Right hindlimb (tissue), 1 donor: ENCODE measurements around the gene HS6ST3.

Source experiments
- DNase-seq: peaks from one replicate; pipeline ENCODE4 v3.0.0-alpha.2; 2018

Gene HS6ST3

DNA sequence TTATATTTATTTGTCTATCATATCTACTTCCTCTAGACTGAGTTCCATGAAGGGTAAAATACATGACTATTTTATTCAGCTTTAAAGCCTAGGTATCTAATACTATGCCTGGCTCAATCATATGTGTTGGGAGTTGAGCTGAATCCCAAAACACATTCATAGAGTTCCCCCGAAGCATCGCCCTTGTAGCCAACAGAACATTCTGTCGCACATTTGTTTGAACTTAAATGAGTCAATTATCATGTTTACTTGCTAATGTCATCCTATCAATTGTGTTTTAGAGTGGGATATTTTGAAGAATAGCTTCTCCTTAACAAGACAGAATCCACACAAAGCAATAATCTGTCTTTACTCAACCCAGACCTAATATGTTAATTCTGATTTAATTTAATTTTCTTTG lies 252.4 kb downstream of the HS6ST3 start:
- no peak for DNase-seq

- no peak for DNase-seq
These were observed 253.1 kb downstream of the HS6ST3 start for GRCh38 chr13:96342852-96343465.

- DNase-seq, result no peak
These were observed 257.0 kb downstream of the HS6ST3 start for GRCh38 chr13:96346921-96347320.

- no peak for DNase-seq
These were observed 283.7 kb downstream of the HS6ST3 start for GRCh38 chr13:96373597-96373996.

DNA sequence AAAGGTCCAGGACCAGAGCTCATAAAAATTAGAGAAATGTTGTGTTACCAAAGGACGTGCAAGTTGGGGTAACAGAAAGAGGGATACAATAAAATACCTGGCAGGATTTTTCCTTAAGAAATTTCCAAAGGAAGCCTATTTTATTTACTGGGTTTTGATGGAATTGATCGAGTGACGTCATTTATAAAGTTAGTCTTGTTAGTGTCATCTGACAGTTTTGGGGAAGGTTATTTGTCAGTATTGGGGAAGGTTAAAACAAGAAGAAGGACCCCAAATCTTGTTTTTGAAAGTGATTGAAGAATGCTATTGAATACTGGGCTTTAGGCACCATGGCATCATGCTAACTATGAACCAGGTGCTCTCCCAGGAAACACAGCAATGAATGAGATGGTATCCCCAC lies 287.9 kb downstream of the HS6ST3 start:
- DNase-seq, result no peak

DNA sequence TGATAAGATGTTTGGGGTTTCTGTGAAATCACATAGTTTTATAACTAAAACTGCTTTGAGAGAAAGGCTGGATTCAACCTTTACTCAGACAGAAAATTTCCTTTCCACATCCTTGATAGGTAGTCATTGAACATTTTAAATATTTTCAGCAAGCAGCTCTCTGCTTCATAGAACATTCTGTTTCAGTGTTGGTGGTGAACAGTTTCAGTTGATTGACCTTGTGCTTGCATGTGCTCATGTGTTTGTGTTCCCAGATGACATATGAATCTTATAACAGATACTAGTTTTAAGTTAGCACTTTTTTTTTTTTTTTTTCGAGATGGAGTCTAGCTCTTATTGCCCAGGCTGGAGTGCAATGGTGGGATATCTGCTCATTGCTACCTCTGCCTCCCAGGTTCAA lies 290.1 kb downstream of the HS6ST3 start:
- no peak for DNase-seq

DNA sequence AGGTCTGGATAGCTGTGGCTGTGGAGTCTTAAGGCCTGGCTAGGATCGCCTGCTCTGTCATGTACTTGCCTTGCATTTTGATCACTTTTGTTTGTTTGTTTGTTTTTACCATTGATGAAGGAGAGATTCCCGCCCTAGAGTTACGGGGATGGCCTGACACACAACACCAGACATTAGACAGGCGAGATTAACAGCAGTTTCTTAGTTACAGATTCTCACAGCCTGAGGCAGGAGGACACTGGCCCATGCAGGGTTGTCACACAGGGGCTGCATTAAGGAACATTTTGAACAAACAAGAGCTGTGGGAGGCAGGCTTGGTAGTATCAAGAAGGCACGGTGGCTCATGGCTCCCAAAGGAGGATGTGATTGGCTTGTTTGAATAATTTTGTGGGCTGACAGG lies 291.8 kb downstream of the HS6ST3 start:
- DNase-seq, result no peak

DNA sequence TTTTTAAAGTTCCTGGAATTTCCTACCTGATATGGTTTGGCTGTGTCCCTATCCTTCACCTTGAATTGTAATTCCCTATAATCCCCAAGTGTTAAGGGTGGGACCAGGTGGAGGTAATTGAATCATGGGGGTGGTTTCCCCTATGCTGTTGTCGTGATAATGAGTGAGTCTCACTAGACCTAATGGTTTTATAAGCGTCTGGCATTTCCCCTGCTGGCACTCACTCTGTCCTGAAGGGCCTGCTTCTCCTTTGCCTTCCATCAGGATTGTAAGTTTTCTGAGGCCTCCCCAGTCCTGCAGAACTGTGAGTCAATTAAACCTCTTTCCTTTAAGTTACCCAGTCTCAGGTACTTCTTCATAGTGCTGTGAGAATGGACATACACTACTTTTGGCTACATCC lies 298.7 kb downstream of the HS6ST3 start:
- DNase-seq, result no peak

GRCh38 chr13:96391606-96392005 lies 301.7 kb downstream of the HS6ST3 start:
- no peak for DNase-seq

DNA sequence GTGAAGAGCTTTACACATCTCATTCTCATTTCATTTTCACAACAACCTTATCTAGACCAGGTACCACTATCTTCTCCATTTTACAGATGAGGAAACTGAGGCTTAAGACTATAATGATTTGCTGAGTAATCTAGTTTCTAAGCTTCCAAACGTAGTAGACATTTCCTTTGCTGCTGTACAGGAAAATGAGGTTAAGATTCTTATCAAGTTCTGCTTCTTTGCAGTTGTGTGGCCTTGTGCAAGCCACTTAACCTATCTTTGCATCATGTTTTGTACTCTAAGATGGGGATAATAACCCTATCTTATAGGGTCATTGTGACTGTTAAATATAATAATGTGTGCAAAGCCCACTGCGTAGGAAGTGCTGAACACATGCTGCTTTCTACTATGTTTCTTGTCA lies 307.9 kb downstream of the HS6ST3 start:
- DNase-seq, result no peak

DNA sequence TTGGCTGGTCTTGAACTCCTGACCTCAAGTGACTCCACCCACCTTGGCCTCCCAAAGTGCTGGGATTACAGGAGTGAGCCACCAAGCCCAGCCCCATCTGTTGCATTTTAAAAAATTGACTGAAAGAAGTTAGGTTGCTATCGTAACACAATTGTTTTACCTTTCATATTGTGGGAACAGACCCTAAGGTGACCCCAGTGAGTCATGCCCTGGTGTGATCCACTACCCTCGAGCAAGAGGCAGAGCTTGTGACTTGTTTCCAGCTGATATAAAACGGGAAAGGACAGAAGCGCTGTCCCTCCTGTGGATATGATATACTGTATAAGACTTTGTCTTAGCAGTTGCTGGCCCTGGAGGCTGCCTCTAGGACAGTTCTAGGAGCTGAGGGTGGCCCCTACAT lies 308.6 kb downstream of the HS6ST3 start:
- DNase-seq, result no peak

- no peak for DNase-seq
These were observed 313.3 kb downstream of the HS6ST3 start for GRCh38 chr13:96403241-96403640.

DNA sequence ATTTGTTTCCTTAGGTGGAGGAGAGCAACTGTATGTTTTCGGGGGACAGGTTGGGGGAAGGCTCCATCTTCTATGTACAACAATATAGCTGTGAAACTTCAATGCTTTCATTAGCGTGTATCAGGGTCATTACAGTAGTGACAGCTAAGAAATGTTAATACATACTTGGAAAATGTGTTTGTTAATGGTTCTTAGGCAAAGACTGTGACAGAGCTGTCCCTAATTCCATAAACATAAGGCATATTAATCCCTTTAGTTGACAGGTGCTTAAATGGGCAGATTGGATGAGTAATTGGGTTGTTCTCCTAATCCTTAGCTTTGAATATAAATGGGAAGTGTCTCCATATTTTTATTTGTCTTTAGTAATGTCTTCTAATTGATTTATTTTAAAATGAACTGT lies 313.7 kb downstream of the HS6ST3 start:
- DNase-seq, result no peak

- DNase-seq, result no peak
These were observed 326.0 kb downstream of the HS6ST3 start for GRCh38 chr13:96415831-96416385.

DNA sequence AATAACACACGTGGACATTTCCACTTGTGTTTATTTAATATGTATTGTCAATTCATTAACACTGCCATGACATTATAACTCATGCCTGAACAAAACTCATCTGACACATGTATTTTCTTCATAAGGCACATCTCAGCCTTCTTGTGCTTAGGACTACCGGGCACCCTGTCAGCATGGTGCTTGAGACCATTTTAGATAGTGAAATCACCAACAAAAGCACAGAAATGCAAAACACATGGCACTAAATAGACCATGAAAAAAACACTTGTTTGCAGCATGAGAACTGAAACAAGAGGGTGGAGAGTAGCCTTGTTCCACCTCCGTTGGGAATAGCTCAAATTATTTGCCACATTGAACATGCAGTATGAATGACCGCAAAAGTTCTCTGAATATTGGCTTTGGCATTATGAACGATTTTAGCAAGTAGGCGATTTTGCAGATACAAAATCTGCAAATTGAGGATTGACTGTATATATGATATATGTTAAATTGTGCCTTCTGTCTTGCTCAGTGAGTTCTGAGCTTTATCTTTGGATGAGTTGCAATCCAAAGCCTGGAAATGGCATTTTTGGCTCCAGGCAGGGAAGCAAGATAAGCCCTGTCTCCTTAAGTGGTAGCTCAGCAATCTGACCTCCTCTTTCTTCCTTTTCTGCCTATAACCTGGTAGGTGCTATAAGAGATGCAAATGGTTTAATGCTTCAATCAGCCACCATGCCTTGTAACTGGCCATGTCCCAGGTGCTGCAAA lies 328.2 kb downstream of the HS6ST3 start:
- no peak for DNase-seq

DNA sequence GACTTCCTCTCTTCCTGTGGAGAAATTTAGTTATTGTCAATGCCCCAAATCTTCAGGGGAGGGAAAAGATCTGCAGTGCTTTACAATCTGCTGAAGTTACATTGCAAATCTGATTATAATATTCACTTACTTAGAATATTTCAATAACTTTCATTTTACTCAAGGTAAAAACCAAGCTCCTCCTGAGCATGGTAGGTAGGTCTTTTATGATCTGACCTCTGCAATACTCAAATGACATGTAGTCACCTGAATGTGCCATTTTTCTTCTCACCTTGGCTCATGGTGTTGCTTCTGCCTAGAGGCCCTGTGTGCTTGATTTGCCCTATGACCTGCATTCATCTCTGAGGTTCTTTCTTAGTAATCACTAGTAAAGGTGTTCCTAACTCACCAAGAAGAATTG lies 331.4 kb downstream of the HS6ST3 start:
- DNase-seq, result no peak

DNA sequence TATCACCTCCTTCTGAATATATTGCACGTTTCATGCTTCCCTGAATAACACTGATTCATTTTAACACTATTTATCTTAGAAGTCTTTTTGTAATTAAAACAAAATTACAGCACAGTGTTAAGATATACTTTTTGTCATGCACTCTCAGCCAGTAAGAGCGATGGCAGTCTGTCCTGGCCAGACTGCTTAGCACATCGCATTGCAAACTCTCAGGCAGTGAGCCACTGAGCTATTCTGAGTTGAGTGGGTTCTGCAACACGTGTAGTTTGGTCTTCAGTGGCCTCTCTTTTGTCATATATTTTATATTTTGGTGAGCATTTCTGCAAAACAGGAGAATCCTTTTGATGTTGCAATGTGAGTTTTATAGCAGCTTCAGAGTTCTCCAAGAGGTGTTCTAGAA lies 332.1 kb downstream of the HS6ST3 start:
- no peak for DNase-seq

DNA sequence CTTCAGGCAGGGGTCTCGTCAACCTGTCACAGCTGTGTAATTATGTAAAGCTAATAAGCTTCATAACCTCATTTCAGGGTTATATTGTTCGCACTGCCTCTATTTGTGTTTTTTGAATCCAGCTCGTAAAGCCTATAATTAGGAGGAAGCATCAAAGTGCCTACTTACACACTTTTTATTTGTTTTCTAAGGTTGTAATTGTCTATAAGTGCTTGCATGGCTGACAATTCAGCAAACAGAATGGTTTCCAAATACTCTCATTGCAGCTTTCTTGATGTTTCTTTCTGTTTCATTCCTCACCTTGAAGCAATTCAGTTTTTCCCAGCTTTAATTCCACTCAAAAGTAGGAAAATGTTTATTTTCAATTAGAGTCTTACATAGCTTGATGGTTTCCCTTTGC lies 336.3 kb downstream of the HS6ST3 start:
- DNase-seq, result no peak

DNA sequence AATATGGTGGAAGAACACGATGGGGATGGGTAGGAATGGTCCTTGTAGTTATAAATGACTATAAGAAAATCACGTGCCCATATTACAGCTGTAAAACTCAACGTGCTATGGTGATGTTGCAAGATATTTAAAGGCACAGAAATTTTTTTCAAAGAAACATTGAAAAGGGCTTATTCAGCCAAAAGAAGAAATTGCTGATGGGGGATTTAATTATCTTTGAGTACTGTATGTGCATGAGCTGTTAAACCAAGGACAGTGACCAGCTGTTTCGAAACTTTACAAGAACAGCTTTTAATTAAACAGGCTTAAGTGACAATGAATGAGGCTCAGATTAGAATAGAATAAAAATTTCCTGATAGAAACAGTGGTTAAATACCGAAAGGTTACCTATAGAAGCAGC lies 339.0 kb downstream of the HS6ST3 start:
- no peak for DNase-seq

DNA sequence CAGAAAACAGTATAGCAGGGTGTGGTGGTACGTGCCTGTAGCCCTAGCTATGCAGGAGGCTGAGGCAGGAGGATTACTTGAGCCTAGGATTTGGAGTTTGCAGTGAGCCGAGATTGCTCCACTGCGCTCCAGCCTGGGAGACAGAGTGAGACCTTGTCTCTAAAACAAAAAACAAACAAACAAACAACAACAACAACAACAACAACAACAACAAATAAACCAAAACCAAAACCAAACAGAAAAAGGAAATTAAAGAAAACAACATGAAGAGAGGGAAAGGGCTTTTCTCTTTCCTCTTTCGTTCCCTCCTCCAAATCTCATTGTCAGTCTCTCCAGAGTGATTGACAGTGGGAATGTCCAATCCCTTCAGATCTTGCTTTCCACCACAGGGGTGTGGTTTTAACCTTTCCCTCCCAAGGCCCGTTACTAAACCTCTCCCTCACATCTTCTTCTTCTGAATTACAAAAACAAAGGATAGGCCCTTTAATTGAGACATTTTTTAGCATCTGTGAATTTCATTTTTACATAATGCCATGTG lies 341.2 kb downstream of the HS6ST3 start:
- DNase-seq, result no peak

GRCh38 chr13:96444676-96445075 lies 354.8 kb downstream of the HS6ST3 start:
- no peak for DNase-seq

GRCh38 chr13:96449920-96450319 lies 360.0 kb downstream of the HS6ST3 start:
- no peak for DNase-seq

DNA sequence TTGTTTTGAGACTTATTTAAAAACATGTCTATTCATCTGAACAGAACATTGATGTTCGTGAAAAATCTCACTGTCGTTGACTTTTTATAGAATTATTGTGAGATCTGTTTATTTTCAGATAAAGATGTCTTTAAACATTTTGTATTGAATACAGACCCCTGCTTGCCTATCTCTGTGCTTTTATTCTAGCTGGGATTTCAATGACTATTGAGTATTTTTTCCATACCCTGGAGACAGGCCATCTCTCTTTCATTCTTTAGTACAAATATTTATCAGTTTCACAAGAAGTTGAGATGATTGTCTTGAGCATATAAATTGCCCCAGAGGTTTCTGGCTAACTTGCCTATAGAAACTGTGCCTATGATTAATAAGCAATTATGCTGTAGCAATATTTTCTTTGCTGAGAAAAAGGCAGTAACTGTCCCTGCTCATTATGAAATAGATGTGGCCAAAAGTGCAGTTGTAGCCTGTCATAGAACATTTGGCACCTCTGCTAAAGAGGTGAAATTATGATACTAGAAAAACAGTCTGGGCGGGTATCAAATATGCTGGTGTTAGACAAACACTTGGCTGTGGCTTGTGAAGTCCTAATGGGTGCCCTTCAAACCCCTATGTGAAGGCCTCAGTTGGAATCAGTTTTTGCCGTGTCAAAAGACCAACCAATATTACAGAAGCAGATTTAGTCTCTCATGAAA lies 360.6 kb downstream of the HS6ST3 start:
- no peak for DNase-seq

DNA sequence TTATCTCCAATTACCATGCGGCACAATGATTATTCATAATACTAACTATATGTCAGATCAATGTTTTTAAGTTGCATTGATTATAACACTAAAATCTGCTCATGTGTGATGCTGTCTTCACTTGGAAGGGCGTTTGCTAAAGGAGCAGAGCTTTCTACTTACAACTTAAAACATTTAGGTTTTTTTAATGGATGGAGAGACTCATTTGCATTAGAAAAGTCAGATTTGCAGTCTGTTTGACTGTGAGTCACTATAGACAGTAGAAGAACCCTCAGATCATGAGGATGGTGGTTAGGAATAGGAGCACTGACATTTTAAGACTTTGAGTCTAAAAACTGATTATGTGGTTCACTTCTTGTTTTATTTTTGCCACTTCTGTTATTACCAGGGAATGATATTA lies 364.6 kb downstream of the HS6ST3 start:
- no peak for DNase-seq
